Loucy (cell line): ENCODE measurements around the gene SH2D3C.
A peak's percentile ranks its signal among the peaks of the same experiment; 100 is the strongest.

Source experiments
- H2AFZ ChIP-seq: fragments of 200-600 bp; sonication (generic); 2 replicates; pipeline ENCODE4 v1.6.0; 2016; ENCODE audit warnings: antibody characterized with exemption, mild to moderate bottlenecking, low read length, moderate library complexity
- H3F3A ChIP-seq: fragments of 200-600 bp; 2 replicates; pipeline ENCODE4 v1.6.0; 2016; ENCODE audit warnings: antibody characterized with exemption, low read depth, mild to moderate bottlenecking
- H3K27me3 ChIP-seq: fragments of 200-600 bp; sonication (generic); 2 replicates; pipeline ENCODE4 v1.6.1; 2014; ENCODE audit warnings: low read length, mild to moderate bottlenecking; ENCODE audit not compliant: insufficient read depth, poor library complexity, severe bottlenecking
- H3K36me3 ChIP-seq: fragments of 200-600 bp; sonication (generic); 2 replicates; pipeline ENCODE4 v1.6.1; 2016; ENCODE audit warnings: low read length; ENCODE audit not compliant: insufficient read depth
- H3K4me1 ChIP-seq: fragments of 200-600 bp; sonication (generic); 2 replicates; pipeline ENCODE4 v1.5.1; 2014; ENCODE audit warnings: low read length, mild to moderate bottlenecking; ENCODE audit not compliant: insufficient read depth, poor library complexity, severe bottlenecking
- H3K4me2 ChIP-seq: fragments of 200-600 bp; sonication (generic); 2 replicates; pipeline ENCODE4 v1.6.0; 2014; ENCODE audit warnings: antibody characterized with exemption, low read length, low read depth, mild to moderate bottlenecking; ENCODE audit not compliant: poor library complexity, severe bottlenecking
- H3K4me3 ChIP-seq: fragments of 200-600 bp; sonication (generic); 2 replicates; pipeline ENCODE4 v1.5.1; 2014; ENCODE audit warnings: low read length, mild to moderate bottlenecking, mixed read lengths; ENCODE audit not compliant: poor library complexity, severe bottlenecking
- H3K79me2 ChIP-seq: fragments of 200-600 bp; sonication (generic); 2 replicates; pipeline ENCODE4 v1.6.1; 2014; ENCODE audit warnings: low read length; ENCODE audit not compliant: insufficient read depth
- H3K9ac ChIP-seq: fragments of 200-600 bp; sonication (generic); 2 replicates; pipeline ENCODE4 v1.6.0; 2014; ENCODE audit warnings: mild to moderate bottlenecking, low read depth, low read length, moderate library complexity; ENCODE audit not compliant: poor library complexity, severe bottlenecking
- H3K9me2 ChIP-seq: fragments of 200-600 bp; sonication (generic); replicated peaks from 2 replicates; pipeline ENCODE4 v1.6.1; 2016; ENCODE audit warnings: low read depth, low read length, mixed read lengths
- H3K9me3 ChIP-seq: fragments of 200-600 bp; sonication (generic); 2 replicates; pipeline ENCODE4 v1.6.1; 2014; ENCODE audit warnings: mild to moderate bottlenecking, antibody characterized with exemption, low read length, low read depth; ENCODE audit not compliant: insufficient read depth
- H4K20me1 ChIP-seq: fragments of 200-600 bp; sonication (generic); 2 replicates; pipeline ENCODE4 v1.6.0; 2014; ENCODE audit warnings: antibody characterized with exemption, low read length, mild to moderate bottlenecking; ENCODE audit not compliant: insufficient read depth, poor library complexity, severe bottlenecking
- EZH2phosphoT487 ChIP-seq: fragments of 200-600 bp; IDR thresholded peaks from 2 replicates; pipeline ENCODE4 v1.6.1; 2018; ENCODE audit warnings: antibody characterized with exemption, mild to moderate bottlenecking, moderate library complexity, borderline replicate concordance
- TF ChIP-seq, protein P1 (sequence below): fragments of 200-600 bp; sonication (generic); conservative IDR thresholded peaks from 2 replicates; pipeline ENCODE4 v1.5.1; 2014; ENCODE audit warnings: mild to moderate bottlenecking, antibody characterized with exemption, low read length

Gene SH2D3C

DNA sequence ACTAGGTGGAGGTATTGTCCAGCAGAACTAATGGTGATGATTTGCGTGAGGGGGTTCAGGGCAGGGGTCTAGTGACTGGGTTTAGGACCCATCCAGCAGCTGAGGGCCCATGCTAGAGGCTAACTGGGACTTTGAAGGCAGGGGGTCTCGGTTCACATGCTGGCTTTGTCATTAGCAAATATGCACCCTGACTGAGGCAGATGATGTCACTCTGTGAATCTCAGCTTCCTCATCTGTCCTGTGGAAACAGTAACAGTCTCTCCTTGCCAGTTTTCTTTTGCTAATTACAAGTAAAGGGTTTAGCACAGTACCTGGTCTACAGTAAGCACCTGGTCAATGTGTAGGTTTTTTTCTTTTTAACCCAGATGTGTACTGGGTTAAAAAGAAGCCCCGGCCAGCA, 5.2 kb downstream of the SH2D3C start:
- Histone ChIP-seq H3K9me3 (no peaks in the 10 kb centered on the region), H3K27me3 (no peaks in the 10 kb centered on the region), H3K4me3 (no peak overlapping the region), H3K9ac (peak overlapping the region; percentile 30), H3K4me1 (peaks cover 50% of the 10 kb centered on the region), H3K79me2 (peaks cover 92% of the 10 kb centered on the region), H4K20me1 (peaks cover 52% of the 10 kb centered on the region), H3K36me3 (peaks cover 26% of the 10 kb centered on the region; the same call in 1 of the 2 replicates), H3K9me2 (no peaks in the 10 kb centered on the region), H3K4me2 (peak overlapping the region; percentile 71), H2AFZ (no peak overlapping the region), H3F3A (peaks cover 6% of the 10 kb centered on the region)
- TF ChIP-seq EZH2phosphoT487 = no peak
- TF ChIP-seq, protein P1, sequence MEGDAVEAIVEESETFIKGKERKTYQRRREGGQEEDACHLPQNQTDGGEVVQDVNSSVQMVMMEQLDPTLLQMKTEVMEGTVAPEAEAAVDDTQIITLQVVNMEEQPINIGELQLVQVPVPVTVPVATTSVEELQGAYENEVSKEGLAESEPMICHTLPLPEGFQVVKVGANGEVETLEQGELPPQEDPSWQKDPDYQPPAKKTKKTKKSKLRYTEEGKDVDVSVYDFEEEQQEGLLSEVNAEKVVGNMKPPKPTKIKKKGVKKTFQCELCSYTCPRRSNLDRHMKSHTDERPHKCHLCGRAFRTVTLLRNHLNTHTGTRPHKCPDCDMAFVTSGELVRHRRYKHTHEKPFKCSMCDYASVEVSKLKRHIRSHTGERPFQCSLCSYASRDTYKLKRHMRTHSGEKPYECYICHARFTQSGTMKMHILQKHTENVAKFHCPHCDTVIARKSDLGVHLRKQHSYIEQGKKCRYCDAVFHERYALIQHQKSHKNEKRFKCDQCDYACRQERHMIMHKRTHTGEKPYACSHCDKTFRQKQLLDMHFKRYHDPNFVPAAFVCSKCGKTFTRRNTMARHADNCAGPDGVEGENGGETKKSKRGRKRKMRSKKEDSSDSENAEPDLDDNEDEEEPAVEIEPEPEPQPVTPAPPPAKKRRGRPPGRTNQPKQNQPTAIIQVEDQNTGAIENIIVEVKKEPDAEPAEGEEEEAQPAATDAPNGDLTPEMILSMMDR = no peak

DNA sequence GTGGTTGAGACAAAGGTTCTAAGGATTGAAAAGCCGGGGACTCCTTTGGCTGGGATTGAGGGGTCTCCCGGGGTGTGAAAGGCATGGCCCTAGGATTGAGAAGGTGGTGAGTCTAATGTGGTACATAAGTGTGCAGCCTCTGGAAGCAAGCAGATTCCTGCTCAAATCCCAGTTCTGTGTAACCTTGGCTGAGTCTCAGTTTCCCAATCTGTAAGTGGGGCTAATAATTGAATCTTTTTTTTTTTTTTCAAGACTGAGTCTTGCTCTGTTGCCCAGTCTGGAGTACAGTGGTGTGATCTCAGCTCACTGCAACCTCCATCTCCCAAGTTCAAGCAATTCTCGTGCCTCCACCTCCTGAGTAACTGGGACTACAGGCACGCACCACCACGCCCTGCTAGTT, 5.9 kb downstream of the SH2D3C start:
- H3K79me2 ChIP-seq = peaks cover 92% of the 10 kb centered on the region
- H3F3A ChIP-seq = peaks cover 6% of the 10 kb centered on the region
- H3K9me2 ChIP-seq = no peaks in the 10 kb centered on the region
- H2AFZ ChIP-seq = no peak overlapping the region
- no peaks in the 10 kb centered on the region for H3K9me3 ChIP-seq
- no peak overlapping the region for H3K9ac ChIP-seq
- H3K27me3 ChIP-seq = no peaks in the 10 kb centered on the region
- H3K36me3 ChIP-seq = peaks cover 26% of the 10 kb centered on the region; the same call in 1 of the 2 replicates
- peaks cover 57% of the 10 kb centered on the region for H3K4me1 ChIP-seq
- H3K4me2 ChIP-seq = peak overlapping the region; percentile 71
- no peak for TF ChIP-seq EZH2phosphoT487
- TF ChIP-seq, protein P1 = no peak
- H3K4me3 ChIP-seq = no peak overlapping the region
- H4K20me1 ChIP-seq = peaks cover 59% of the 10 kb centered on the region

DNA sequence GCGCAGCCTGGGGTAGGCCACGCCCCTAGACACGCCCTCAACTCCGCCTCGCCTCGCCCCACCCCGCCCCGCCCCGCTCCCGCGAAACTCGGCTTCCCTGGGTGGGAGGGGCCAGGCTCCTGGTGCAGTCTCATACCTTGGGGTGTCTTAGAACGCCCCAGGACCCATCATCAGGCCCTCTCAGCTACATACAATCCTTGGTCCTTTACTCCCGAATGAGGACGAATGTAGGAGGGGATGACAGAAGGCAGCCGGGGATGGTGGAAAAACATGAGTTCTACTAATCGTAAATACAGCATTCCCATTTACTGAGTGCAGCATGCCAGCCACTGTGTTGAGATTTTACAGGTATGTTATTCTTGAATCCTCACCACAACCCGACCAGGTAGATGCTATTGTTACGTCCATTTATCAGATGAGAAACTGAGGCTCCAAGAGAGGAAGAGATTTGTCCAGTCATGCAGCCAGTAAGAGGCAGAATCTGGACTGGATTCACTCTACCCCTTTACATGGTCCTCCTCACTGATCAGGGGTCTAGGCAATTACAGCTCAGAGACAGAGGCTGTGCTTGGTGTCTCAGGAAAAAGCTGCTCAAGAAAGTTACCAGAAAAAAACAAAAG, 6.8 kb downstream of the SH2D3C start:
- peak overlapping the region; percentile 71 for H3K4me2 ChIP-seq
- H3K4me3 ChIP-seq = peak overlapping the region; percentile 58
- peaks cover 33% of the 10 kb centered on the region; the same call in 1 of the 2 replicates for H3K36me3 ChIP-seq
- no peaks in the 10 kb centered on the region for H3K27me3 ChIP-seq
- TF ChIP-seq, protein P1 = no peak
- TF ChIP-seq EZH2phosphoT487 = no peak
- H3K9ac ChIP-seq = no peak overlapping the region
- peaks cover 65% of the 10 kb centered on the region for H3K4me1 ChIP-seq
- H3K79me2 ChIP-seq = peaks cover 92% of the 10 kb centered on the region
- no peaks in the 10 kb centered on the region for H3K9me2 ChIP-seq
- H2AFZ ChIP-seq = no peak overlapping the region
- no peaks in the 10 kb centered on the region for H3K9me3 ChIP-seq
- H3F3A ChIP-seq = peaks cover 6% of the 10 kb centered on the region
- H4K20me1 ChIP-seq = peaks cover 60% of the 10 kb centered on the region
